SK-N-SH (cell line): ENCODE results near the gene ERH.

Experiments
- EP300 ChIP-seq, 2 experiments: IDR thresholded peaks; 2 replicates each; pipeline versions ENCODE4 v1.4.0 to v1.6.1; 2012; ENCODE audit warnings: borderline replicate concordance in 1 of 2, low read depth in 1 of 2, low read length in 1 of 2
- POLR2AphosphoS5 ChIP-seq: IDR thresholded peaks from 2 replicates; pipeline ENCODE4 v1.6.1; 2012; ENCODE audit warnings: low read depth, low read length
- RFX5 ChIP-seq: IDR thresholded peaks from 2 replicates; pipeline ENCODE4 v1.6.1; 2012; ENCODE audit warnings: mild to moderate bottlenecking, improper control_type of control experiment, low read length
- SMC3 ChIP-seq: IDR thresholded peaks from 2 replicates; pipeline ENCODE4 v1.6.1; 2012; ENCODE audit warnings: low read depth, low read length, improper control_type of control experiment
- TF ChIP-seq, protein P1 (sequence below): IDR thresholded peaks from 2 replicates; pipeline ENCODE4; 2012
- TF ChIP-seq, protein P2 (sequence below): fragments of 200-600 bp; sonication (generic); IDR thresholded peaks from 2 replicates; pipeline ENCODE4 v1.6.1; 2017; ENCODE audit warnings: antibody characterized with exemption, mild to moderate bottlenecking, moderate library complexity
- TF ChIP-seq, protein P3 (sequence below): IDR thresholded peaks from 2 replicates; pipeline ENCODE4 v1.4.0; 2012; ENCODE audit warnings: low read depth

DNA sequence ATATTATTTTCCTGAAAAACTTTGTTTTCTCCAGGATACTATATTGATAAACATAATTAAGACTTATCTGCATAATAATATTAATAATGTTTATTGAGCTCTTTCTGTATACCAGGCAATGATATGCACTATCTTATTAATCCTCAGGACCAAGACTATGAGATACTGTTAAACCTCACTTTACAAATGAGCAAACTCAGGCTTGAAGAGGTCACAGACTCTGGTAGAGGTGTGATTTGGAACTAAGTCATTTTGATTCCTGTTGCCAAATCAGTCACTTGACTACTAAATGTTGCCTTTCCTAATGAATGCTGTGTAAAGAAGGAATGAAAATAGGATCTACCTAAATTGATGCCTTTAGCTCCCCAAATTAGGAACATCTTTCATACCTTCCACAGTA is 7.7 kb upstream of the ERH start:
- no peak for TF ChIP-seq SMC3
- TF ChIP-seq, protein P1, sequence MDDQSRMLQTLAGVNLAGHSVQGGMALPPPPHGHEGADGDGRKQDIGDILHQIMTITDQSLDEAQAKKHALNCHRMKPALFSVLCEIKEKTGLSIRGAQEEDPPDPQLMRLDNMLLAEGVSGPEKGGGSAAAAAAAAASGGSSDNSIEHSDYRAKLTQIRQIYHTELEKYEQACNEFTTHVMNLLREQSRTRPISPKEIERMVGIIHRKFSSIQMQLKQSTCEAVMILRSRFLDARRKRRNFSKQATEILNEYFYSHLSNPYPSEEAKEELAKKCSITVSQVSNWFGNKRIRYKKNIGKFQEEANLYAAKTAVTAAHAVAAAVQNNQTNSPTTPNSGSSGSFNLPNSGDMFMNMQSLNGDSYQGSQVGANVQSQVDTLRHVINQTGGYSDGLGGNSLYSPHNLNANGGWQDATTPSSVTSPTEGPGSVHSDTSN: no peak
- TF ChIP-seq, protein P2, sequence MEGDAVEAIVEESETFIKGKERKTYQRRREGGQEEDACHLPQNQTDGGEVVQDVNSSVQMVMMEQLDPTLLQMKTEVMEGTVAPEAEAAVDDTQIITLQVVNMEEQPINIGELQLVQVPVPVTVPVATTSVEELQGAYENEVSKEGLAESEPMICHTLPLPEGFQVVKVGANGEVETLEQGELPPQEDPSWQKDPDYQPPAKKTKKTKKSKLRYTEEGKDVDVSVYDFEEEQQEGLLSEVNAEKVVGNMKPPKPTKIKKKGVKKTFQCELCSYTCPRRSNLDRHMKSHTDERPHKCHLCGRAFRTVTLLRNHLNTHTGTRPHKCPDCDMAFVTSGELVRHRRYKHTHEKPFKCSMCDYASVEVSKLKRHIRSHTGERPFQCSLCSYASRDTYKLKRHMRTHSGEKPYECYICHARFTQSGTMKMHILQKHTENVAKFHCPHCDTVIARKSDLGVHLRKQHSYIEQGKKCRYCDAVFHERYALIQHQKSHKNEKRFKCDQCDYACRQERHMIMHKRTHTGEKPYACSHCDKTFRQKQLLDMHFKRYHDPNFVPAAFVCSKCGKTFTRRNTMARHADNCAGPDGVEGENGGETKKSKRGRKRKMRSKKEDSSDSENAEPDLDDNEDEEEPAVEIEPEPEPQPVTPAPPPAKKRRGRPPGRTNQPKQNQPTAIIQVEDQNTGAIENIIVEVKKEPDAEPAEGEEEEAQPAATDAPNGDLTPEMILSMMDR: no peak
- no peak for TF ChIP-seq RFX5
- no peak for TF ChIP-seq POLR2AphosphoS5
- TF ChIP-seq EP300 (IDR thresholded peaks at IDR 0.05; ENCODE audit: borderline replicate concordance in 1 of 2, low read depth in 1 of 2, low read length in 1 of 2): no peak
- TF ChIP-seq, protein P3, sequence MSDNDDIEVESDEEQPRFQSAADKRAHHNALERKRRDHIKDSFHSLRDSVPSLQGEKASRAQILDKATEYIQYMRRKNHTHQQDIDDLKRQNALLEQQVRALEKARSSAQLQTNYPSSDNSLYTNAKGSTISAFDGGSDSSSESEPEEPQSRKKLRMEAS: no peak
